ENCODE measurements around the gene ECI2. TPM values are rescaled to one million over a fixed set of nuclear protein-coding genes. Genes with fewer than 3 reads are reported as not detected.

The ECI2 gene
- total and polyA plus RNA-seq, 2 experiments from 2014 or later: 99.6 to 173 TPM

- H3K36me3 ChIP-seq: no peaks in the 10 kb centered on the region
- DNase-seq (ENCODE audit: low read depth in 1 of 2, low spot score in 1 of 2): no peak
- no peaks in the 10 kb centered on the region for H3K27me3 ChIP-seq
- no peak for TF ChIP-seq CTCF (IDR thresholded peaks at IDR 0.05; ENCODE audit: low read depth, low read length)
- H3K9me3 ChIP-seq (ENCODE audit: low read depth): no peaks in the 10 kb centered on the region
- H3K27ac ChIP-seq: no peak overlapping the region
- peaks cover 14% of the 10 kb centered on the region for H3K4me1 ChIP-seq (ENCODE audit: low read depth)
- H3K4me3 ChIP-seq: no peak overlapping the region
Observed at GRCh38 chr6:4159491-4159890, 24.1 kb upstream of the ECI2 start.

GRCh38 chr6:4157506-4157905, 22.1 kb upstream of the ECI2 start:
- Histone ChIP-seq H3K4me1 (ENCODE audit: low read depth) (peaks cover 6% of the 10 kb centered on the region), H3K4me3 (no peak overlapping the region), H3K27ac (no peak overlapping the region), H3K27me3 (no peaks in the 10 kb centered on the region), H3K36me3 (no peaks in the 10 kb centered on the region), H3K9me3 (ENCODE audit: low read depth) (no peaks in the 10 kb centered on the region)
- DNase-seq (ENCODE audit: low read depth in 1 of 2, low spot score in 1 of 2): no peak
- TF ChIP-seq CTCF (IDR thresholded peaks at IDR 0.05; ENCODE audit: low read depth, low read length): no peak

GRCh38 chr6:4155848-4156466, 20.6 kb upstream of the ECI2 start:
- no peaks in the 10 kb centered on the region for H3K27me3 ChIP-seq
- H3K9me3 ChIP-seq (ENCODE audit: low read depth): no peaks in the 10 kb centered on the region
- DNase-seq (ENCODE audit: low read depth in 1 of 2, low spot score in 1 of 2): peak; percentile 84 to 88
- TF ChIP-seq CTCF (IDR thresholded peaks at IDR 0.05; ENCODE audit: low read depth, low read length): peak; percentile 86
- H3K36me3 ChIP-seq: no peaks in the 10 kb centered on the region
- no peak overlapping the region for H3K4me3 ChIP-seq
- H3K4me1 ChIP-seq (ENCODE audit: low read depth): peaks cover 6% of the 10 kb centered on the region
- H3K27ac ChIP-seq: no peak overlapping the region

GRCh38 chr6:4153514-4153985, 18.2 kb upstream of the ECI2 start:
- Histone ChIP-seq H3K4me3 (no peak overlapping the region), H3K9me3 (ENCODE audit: low read depth) (no peaks in the 10 kb centered on the region), H3K4me1 (ENCODE audit: low read depth) (peaks cover 6% of the 10 kb centered on the region), H3K27me3 (no peaks in the 10 kb centered on the region), H3K27ac (no peak overlapping the region), H3K36me3 (no peaks in the 10 kb centered on the region)
- TF ChIP-seq CTCF (IDR thresholded peaks at IDR 0.05; ENCODE audit: low read depth, low read length): no peak
- peak in 1 of 2 donors; percentile 23 for DNase-seq (ENCODE audit: low read depth in 1 of 2, low spot score in 1 of 2)

- no peak for DNase-seq (ENCODE audit: low read depth in 1 of 2, low spot score in 1 of 2)
- H3K4me3 ChIP-seq: no peak overlapping the region
- no peaks in the 10 kb centered on the region for H3K36me3 ChIP-seq
- H3K27me3 ChIP-seq: no peaks in the 10 kb centered on the region
- H3K9me3 ChIP-seq (ENCODE audit: low read depth): no peaks in the 10 kb centered on the region
- no peak for TF ChIP-seq CTCF (IDR thresholded peaks at IDR 0.05; ENCODE audit: low read depth, low read length)
- no peak overlapping the region for H3K27ac ChIP-seq
- no peaks in the 10 kb centered on the region for H3K4me1 ChIP-seq (ENCODE audit: low read depth)
Observed at GRCh38 chr6:4145083-4145482, 9.7 kb upstream of the ECI2 start.

Data from cardiac muscle cell (in vitro differentiated cells and primary cell).